Mesodermal cell (in vitro differentiated cells): ENCODE measurements around the gene TOGARAM1.

Experiments
- H3K27ac ChIP-seq: 2 replicates; pipeline ENCODE4 v1.7.0; 2013; ENCODE audit warnings: mild to moderate bottlenecking, low read depth, low read length, moderate library complexity; ENCODE audit not compliant: severe bottlenecking
- H3K36me3 ChIP-seq: 2 replicates; pipeline ENCODE4 v1.7.1; 2013; ENCODE audit warnings: mild to moderate bottlenecking, low read length, moderate library complexity; ENCODE audit not compliant: control insufficient read depth, insufficient read depth
- H3K4me1 ChIP-seq: one replicate; pipeline ENCODE4 v1.7.1; 2013; ENCODE audit warnings: mild to moderate bottlenecking, low read length; ENCODE audit not compliant: insufficient read depth, control insufficient read depth, poor library complexity, severe bottlenecking
- H3K4me3 ChIP-seq: 2 replicates; pipeline ENCODE4 v1.7.0; 2013; ENCODE audit warnings: low read length, control low read depth, mild to moderate bottlenecking; ENCODE audit not compliant: insufficient read depth, poor library complexity, severe bottlenecking; ENCODE audit errors: extremely low read depth
- H3K9me3 ChIP-seq: 2 replicates; pipeline ENCODE4 v1.7.1; 2013; ENCODE audit warnings: mild to moderate bottlenecking, low read length, moderate library complexity; ENCODE audit not compliant: control insufficient read depth
- WGBS, 2 experiments: methylation state at CpG; one replicate each; pipeline ENCODE4 v1.1.5; 2013; ENCODE audit warnings: missing lambda C conversion rate in 2 of 2; ENCODE audit not compliant: insufficient coverage in 2 of 2; 5-methylcytosine and 5-hydroxymethylcytosine counted together

The TOGARAM1 gene

GRCh38 chr14:45041641-45042040 lies 79.7 kb downstream of the TOGARAM1 start:
- H3K4me3 ChIP-seq = no peak overlapping the region
- WGBS, 2 experiments = 93 to 95% methylated on average over 4 to 5 of the region's 5 CpGs
- peaks cover 38% of the 10 kb centered on the region for H3K36me3 ChIP-seq
- no peaks in the 10 kb centered on the region for H3K4me1 ChIP-seq
- peaks cover 15% of the 10 kb centered on the region for H3K9me3 ChIP-seq
- H3K27ac ChIP-seq = no peak overlapping the region

DNA sequence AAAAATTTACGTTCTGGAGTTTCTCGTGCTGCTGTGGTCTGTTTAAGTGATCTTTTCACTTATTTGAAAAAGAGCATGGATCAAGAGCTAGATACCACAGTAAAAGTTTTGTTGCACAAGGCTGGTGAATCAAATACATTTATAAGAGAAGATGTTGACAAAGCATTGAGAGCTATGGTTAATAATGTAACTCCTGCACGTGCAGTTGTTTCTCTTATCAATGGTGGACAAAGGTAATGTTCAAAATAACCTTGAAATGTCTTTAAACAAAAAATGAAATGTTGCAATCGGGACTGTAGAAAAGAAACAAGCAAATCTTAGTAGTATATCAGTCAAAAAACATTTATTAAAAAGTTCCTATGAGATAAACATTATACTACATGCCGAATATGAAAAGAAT lies 82.6 kb downstream of the TOGARAM1 start:
- WGBS, 2 experiments = 80 to 83% methylated on average over 1 of the region's 5 CpGs
- H3K27ac ChIP-seq = no peak overlapping the region
- H3K4me3 ChIP-seq = no peak overlapping the region
- H3K9me3 ChIP-seq = no peaks in the 10 kb centered on the region
- no peaks in the 10 kb centered on the region for H3K4me1 ChIP-seq
- peaks cover 14% of the 10 kb centered on the region for H3K36me3 ChIP-seq

DNA sequence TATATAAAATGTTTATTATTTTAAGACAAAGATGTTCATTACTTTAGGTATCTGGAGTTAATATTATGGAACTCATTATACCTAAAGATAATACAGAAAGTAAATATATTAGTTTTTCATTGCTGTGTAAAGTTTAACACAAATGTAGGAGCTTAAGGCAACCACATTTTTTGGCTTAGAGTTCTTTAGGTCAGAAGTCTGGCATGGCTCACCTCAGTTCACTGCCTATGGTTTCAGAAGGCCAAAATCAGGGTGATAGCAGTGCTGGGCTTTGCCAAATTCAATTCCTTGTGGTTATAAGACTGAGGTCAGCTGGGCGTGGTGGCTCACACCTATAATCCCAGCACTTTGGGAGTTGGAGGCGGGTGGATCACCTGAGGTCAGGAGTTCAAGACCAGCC lies 86.4 kb downstream of the TOGARAM1 start:
- Histone ChIP-seq H3K9me3 (no peaks in the 10 kb centered on the region), H3K27ac (no peak overlapping the region), H3K4me3 (no peak overlapping the region), H3K36me3 (peaks cover 17% of the 10 kb centered on the region), H3K4me1 (no peaks in the 10 kb centered on the region)
- WGBS, 2 experiments = 95 to 100% methylated on average over 1 to 2 of the region's 2 CpGs

DNA sequence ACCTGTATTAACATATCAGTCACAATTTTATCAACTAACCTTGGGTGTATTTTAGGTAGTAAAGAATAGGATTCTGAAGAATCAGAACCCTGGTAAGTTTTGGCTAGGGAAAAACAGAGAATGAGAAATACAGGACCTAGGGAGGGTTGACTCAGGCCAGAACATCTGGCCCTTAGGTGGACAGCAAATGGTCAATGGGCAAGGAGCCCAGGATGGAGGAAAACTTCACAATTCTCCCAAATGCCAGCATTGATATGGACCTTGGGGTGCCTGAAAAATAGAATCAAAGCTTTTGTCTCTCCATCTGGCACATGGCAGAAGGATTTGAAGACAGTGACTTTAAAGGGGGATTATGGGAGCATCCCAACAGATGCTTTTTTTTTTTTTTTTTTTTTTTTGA lies 89.2 kb downstream of the TOGARAM1 start:
- Histone ChIP-seq H3K36me3 (peaks cover 40% of the 10 kb centered on the region), H3K9me3 (no peaks in the 10 kb centered on the region), H3K4me1 (no peaks in the 10 kb centered on the region), H3K27ac (no peak overlapping the region), H3K4me3 (no peak overlapping the region)

GRCh38 chr14:45051896-45052295 lies 89.9 kb downstream of the TOGARAM1 start:
- WGBS, 2 experiments = 50% methylated on average over 1 of the region's 4 CpGs; no CpG with 5 or more reads in 1 of the 2 experiments
- Histone ChIP-seq H3K9me3 (no peaks in the 10 kb centered on the region), H3K36me3 (peaks cover 33% of the 10 kb centered on the region), H3K27ac (no peak overlapping the region), H3K4me3 (no peak overlapping the region), H3K4me1 (no peaks in the 10 kb centered on the region)

DNA sequence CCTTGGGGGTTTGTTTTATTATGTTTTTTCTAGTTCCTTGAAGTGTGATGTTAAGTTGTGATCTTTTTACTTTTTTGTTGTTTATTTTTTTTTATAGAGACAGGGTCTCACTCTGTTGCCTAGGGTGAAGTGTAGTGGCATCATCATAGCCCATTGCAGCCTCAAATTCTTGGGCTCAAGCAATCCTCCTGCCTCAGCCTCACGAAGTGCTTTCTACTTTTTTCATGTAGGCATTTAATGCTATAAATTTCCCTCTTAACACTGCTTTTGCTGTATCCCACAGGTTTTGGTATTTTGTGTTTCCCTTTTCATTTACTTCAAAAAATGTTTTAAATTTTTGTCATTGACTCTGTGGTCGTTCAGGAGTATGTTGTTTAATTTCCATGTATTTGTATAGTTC lies 95.4 kb downstream of the TOGARAM1 start:
- Histone ChIP-seq H3K4me3 (no peak overlapping the region), H3K9me3 (no peaks in the 10 kb centered on the region), H3K36me3 (peaks cover 23% of the 10 kb centered on the region), H3K4me1 (no peaks in the 10 kb centered on the region), H3K27ac (no peak overlapping the region)
- WGBS, 2 experiments = 100% methylated on average over 1 of the region's 2 CpGs; no CpG with 5 or more reads in 1 of the 2 experiments

GRCh38 chr14:45057881-45058364 lies 95.9 kb downstream of the TOGARAM1 start:
- no peaks in the 10 kb centered on the region for H3K9me3 ChIP-seq
- peaks cover 23% of the 10 kb centered on the region for H3K36me3 ChIP-seq
- no peak overlapping the region for H3K27ac ChIP-seq
- no peaks in the 10 kb centered on the region for H3K4me1 ChIP-seq
- no peak overlapping the region for H3K4me3 ChIP-seq

DNA sequence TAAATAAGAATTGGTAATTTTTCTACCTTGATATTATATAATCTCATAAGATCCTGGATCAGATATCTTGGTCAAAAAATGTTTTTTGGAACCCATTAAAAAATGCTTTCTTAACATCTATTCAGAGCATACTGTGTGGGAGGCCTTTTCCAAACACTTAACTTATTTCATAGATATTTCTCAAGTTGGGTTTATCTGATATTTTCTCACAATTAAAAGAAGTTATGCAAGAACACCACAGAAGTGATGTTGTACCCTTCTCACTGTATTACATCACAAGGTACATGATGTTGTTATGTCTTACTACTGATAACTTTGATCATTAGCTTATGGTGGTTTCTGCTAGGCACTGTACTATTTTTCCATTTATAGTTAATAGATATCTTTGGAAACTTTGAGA lies 98.6 kb downstream of the TOGARAM1 start:
- Histone ChIP-seq H3K4me3 (no peak overlapping the region), H3K27ac (no peak overlapping the region), H3K9me3 (no peaks in the 10 kb centered on the region)

DNA sequence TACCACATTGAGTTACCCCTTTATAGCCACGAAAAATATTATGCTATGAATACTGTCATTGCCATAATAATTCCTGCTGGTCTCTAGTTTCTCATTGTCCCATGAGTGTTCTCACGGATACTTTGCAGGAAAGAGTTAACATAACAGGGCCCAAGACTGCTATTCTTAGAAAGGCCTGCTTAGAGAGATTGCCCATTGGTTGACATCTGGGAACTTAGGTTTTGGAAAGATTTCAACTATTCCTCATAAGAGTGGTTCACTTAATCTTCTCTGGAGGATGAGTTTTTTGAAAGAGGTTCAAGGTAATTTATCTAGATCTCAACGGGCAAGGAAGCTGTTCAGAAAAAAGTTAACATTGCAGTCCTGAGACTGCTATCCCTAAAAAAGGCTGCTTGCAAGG lies 103.5 kb downstream of the TOGARAM1 start:
- WGBS, 2 experiments = 81 to 90% methylated on average over 2 of the region's 3 CpGs
- peaks cover 6% of the 10 kb centered on the region for H3K36me3 ChIP-seq

More for the DNA sequence above, 98.6 kb downstream of the TOGARAM1 start:
- H3K4me1 ChIP-seq = no peaks in the 10 kb centered on the region
- peaks cover 3% of the 10 kb centered on the region for H3K36me3 ChIP-seq

GRCh38 chr14:45065956-45066355 lies 104.0 kb downstream of the TOGARAM1 start:
- peak overlapping the region; percentile 79 for H3K27ac ChIP-seq
- peaks cover 10% of the 10 kb centered on the region for H3K36me3 ChIP-seq
- H3K4me1 ChIP-seq = no peaks in the 10 kb centered on the region
- WGBS, 2 experiments = 100% methylated on average over 1 to 2 of the region's 2 CpGs
- H3K4me3 ChIP-seq = no peak overlapping the region
- H3K9me3 ChIP-seq = no peaks in the 10 kb centered on the region

More for the DNA sequence above, 103.5 kb downstream of the TOGARAM1 start:
- no peak overlapping the region for H3K4me3 ChIP-seq
- H3K27ac ChIP-seq = peak overlapping the region; percentile 79
- no peaks in the 10 kb centered on the region for H3K9me3 ChIP-seq
- H3K4me1 ChIP-seq = no peaks in the 10 kb centered on the region

GRCh38 chr14:45066667-45067066 lies 104.7 kb downstream of the TOGARAM1 start:
- Histone ChIP-seq H3K36me3 (peaks cover 12% of the 10 kb centered on the region), H3K27ac (no peak overlapping the region), H3K9me3 (no peaks in the 10 kb centered on the region), H3K4me3 (no peak overlapping the region), H3K4me1 (no peaks in the 10 kb centered on the region)
- WGBS, 2 experiments = 100% methylated on average over 1 of the region's 3 CpGs; no CpG with 5 or more reads in 1 of the 2 experiments
